ENCODE data around the gene OSBPL3. TPM values are rescaled to one million over a fixed set of nuclear protein-coding genes. Genes with fewer than 3 reads are reported as not detected.

OSBPL3 gene
- total RNA-seq, 1 donor from 2014 or later, result 8.0 TPM

- no peak for DNase-seq (ENCODE audit: low spot score)
- H4K20me1 ChIP-seq (ENCODE audit: low read depth), result no peaks in the 10 kb centered on the region
- H3K4me1 ChIP-seq, result peaks cover 18% of the 10 kb centered on the region
- no peaks in the 10 kb centered on the region for H3F3A ChIP-seq (ENCODE audit: low read depth)
- no peaks in the 10 kb centered on the region for H3K79me2 ChIP-seq (ENCODE audit: low read depth)
- H3K27me3 ChIP-seq, result peaks cover 40% of the 10 kb centered on the region
- peaks cover 7% of the 10 kb centered on the region for H3K27me3 Mint-ChIP-seq (ENCODE audit: insufficient read depth, low read depth)
- no peak overlapping the region for H3K9ac ChIP-seq
- no peak overlapping the region for H3K27ac Mint-ChIP-seq
- H3K36me3 ChIP-seq, result no peaks in the 10 kb centered on the region
- H3K36me3 Mint-ChIP-seq, result no peaks in the 10 kb centered on the region
- H3K4me2 ChIP-seq, result no peak overlapping the region
- peak overlapping the region; percentile 5 for H3K4me3 Mint-ChIP-seq
- H3K4me1 Mint-ChIP-seq, result peaks cover 13% of the 10 kb centered on the region
- H3K9me3 ChIP-seq (ENCODE audit: low read depth), result no peaks in the 10 kb centered on the region
- no peaks in the 10 kb centered on the region for H3K9me3 Mint-ChIP-seq
- H3K27ac ChIP-seq, result no peak overlapping the region
- TF ChIP-seq CTCF (IDR thresholded peaks at IDR 0.05), result no peak
- no peak for TF ChIP-seq EZH2phosphoT487 (IDR thresholded peaks at IDR 0.05)
- no peak for TF ChIP-seq EZH2 (IDR thresholded peaks at IDR 0.05)
- no peak overlapping the region for H2AFZ ChIP-seq (replicated peaks)
- no peak overlapping the region for H3K4me3 ChIP-seq
These were observed 225.0 kb downstream of the OSBPL3 start for GRCh38 chr7:24754906-24755506.

- no peak for TF ChIP-seq EZH2 (IDR thresholded peaks at IDR 0.05)
- TF ChIP-seq CTCF (IDR thresholded peaks at IDR 0.05), result no peak
- no peak for TF ChIP-seq EZH2phosphoT487 (IDR thresholded peaks at IDR 0.05)
- no peak overlapping the region for H3K4me2 ChIP-seq
- Mint-ChIP-seq H3K27ac (no peak overlapping the region), H3K36me3 (no peaks in the 10 kb centered on the region), H3K4me3 (no peak overlapping the region), H3K27me3 (ENCODE audit: insufficient read depth, low read depth) (peaks cover 6% of the 10 kb centered on the region), H3K4me1 (peaks cover 4% of the 10 kb centered on the region), H3K9me3 (no peaks in the 10 kb centered on the region)
- H3F3A ChIP-seq (ENCODE audit: low read depth), result no peaks in the 10 kb centered on the region
- peaks cover 7% of the 10 kb centered on the region for H3K4me1 ChIP-seq
- H3K36me3 ChIP-seq, result no peaks in the 10 kb centered on the region
- H4K20me1 ChIP-seq (ENCODE audit: low read depth), result no peaks in the 10 kb centered on the region
- H3K9ac ChIP-seq, result no peak overlapping the region
- no peak overlapping the region for H3K27ac ChIP-seq
- H2AFZ ChIP-seq (replicated peaks), result no peak overlapping the region
- H3K9me3 ChIP-seq (ENCODE audit: low read depth), result no peaks in the 10 kb centered on the region
- H3K27me3 ChIP-seq, result peaks cover 16% of the 10 kb centered on the region
- DNase-seq (ENCODE audit: low spot score), result no peak
- H3K4me3 ChIP-seq, result no peak overlapping the region
- no peaks in the 10 kb centered on the region for H3K79me2 ChIP-seq (ENCODE audit: low read depth)
These were observed 227.7 kb downstream of the OSBPL3 start for GRCh38 chr7:24752073-24752800.

GRCh38 chr7:24751484-24751883 is 228.5 kb downstream of the OSBPL3 start:
- H3K27me3 ChIP-seq, result peaks cover 13% of the 10 kb centered on the region
- peaks cover 7% of the 10 kb centered on the region for H3K4me1 ChIP-seq
- Mint-ChIP-seq H3K4me1 (peaks cover 3% of the 10 kb centered on the region), H3K4me3 (no peak overlapping the region), H3K36me3 (no peaks in the 10 kb centered on the region), H3K27ac (no peak overlapping the region), H3K27me3 (ENCODE audit: insufficient read depth, low read depth) (peaks cover 2% of the 10 kb centered on the region), H3K9me3 (no peaks in the 10 kb centered on the region)
- H4K20me1 ChIP-seq (ENCODE audit: low read depth), result no peaks in the 10 kb centered on the region
- no peak overlapping the region for H3K27ac ChIP-seq
- H3K79me2 ChIP-seq (ENCODE audit: low read depth), result no peaks in the 10 kb centered on the region
- TF ChIP-seq EZH2phosphoT487 (IDR thresholded peaks at IDR 0.05) (no peak), EZH2 (IDR thresholded peaks at IDR 0.05) (no peak), CTCF (IDR thresholded peaks at IDR 0.05) (no peak)
- H2AFZ ChIP-seq (replicated peaks), result no peak overlapping the region
- H3K9me3 ChIP-seq (ENCODE audit: low read depth), result no peaks in the 10 kb centered on the region
- H3F3A ChIP-seq (ENCODE audit: low read depth), result no peaks in the 10 kb centered on the region
- H3K4me2 ChIP-seq, result no peak overlapping the region
- H3K36me3 ChIP-seq, result no peaks in the 10 kb centered on the region
- no peak overlapping the region for H3K4me3 ChIP-seq
- H3K9ac ChIP-seq, result no peak overlapping the region
- DNase-seq (ENCODE audit: low spot score), result no peak

Measured in neural progenitor cell (in vitro differentiated cells).